ENCODE data around the gene MDC1.

MDC1 gene

GRCh38 chr6:30740540-30740870 lies 23.4 kb upstream of the MDC1 start:
- peak overlapping the region; percentile 2 for H3K4me2 ChIP-seq (ENCODE audit: low read depth, low read length, poor library complexity, severe bottlenecking)
- TF ChIP-seq CTCF (conservative IDR thresholded peaks at IDR 0.05; ENCODE audit: low read length): no peak
- TF ChIP-seq EZH2phosphoT487 (IDR thresholded peaks at IDR 0.05; ENCODE audit: borderline replicate concordance): no peak
- H4K20me1 ChIP-seq (ENCODE audit: insufficient read depth, low read length, poor library complexity, severe bottlenecking): peaks cover 24% of the 10 kb centered on the region
- H3K4me1 ChIP-seq (ENCODE audit: insufficient read depth, low read length, poor library complexity, severe bottlenecking): peaks cover 67% of the 10 kb centered on the region
- H3K27me3 ChIP-seq (ENCODE audit: insufficient read depth, low read length, poor library complexity, severe bottlenecking): no peaks in the 10 kb centered on the region
- H3F3A ChIP-seq (ENCODE audit: low read depth): peaks cover 11% of the 10 kb centered on the region
- H3K4me3 ChIP-seq (ENCODE audit: low read length, poor library complexity, severe bottlenecking): no peak overlapping the region
- no peak overlapping the region for H2AFZ ChIP-seq (ENCODE audit: low read length)
- H3K9me2 ChIP-seq (replicated peaks; ENCODE audit: low read depth, low read length): no peaks in the 10 kb centered on the region
- H3K36me3 ChIP-seq (ENCODE audit: insufficient read depth, low read length): no peaks in the 10 kb centered on the region; the same call in 1 of the 2 replicates
- peak overlapping the region; percentile 89 for H3K9ac ChIP-seq (ENCODE audit: low read depth, low read length, poor library complexity, severe bottlenecking)
- H3K9me3 ChIP-seq (ENCODE audit: insufficient read depth, low read depth, low read length): no peaks in the 10 kb centered on the region
- H3K79me2 ChIP-seq (ENCODE audit: insufficient read depth, low read length): peaks cover 50% of the 10 kb centered on the region

GRCh38 chr6:30738532-30738931 lies 21.5 kb upstream of the MDC1 start:
- Histone ChIP-seq H4K20me1 (ENCODE audit: insufficient read depth, low read length, poor library complexity, severe bottlenecking) (peaks cover 22% of the 10 kb centered on the region), H3K9me2 (replicated peaks; ENCODE audit: low read depth, low read length) (no peaks in the 10 kb centered on the region), H3K79me2 (ENCODE audit: insufficient read depth, low read length) (peaks cover 51% of the 10 kb centered on the region), H3K36me3 (ENCODE audit: insufficient read depth, low read length) (no peaks in the 10 kb centered on the region; the same call in 1 of the 2 replicates), H3K9ac (ENCODE audit: low read depth, low read length, poor library complexity, severe bottlenecking) (peak overlapping the region; percentile 50), H2AFZ (ENCODE audit: low read length) (no peak overlapping the region), H3K4me3 (ENCODE audit: low read length, poor library complexity, severe bottlenecking) (peak overlapping the region; percentile 46), H3K4me2 (ENCODE audit: low read depth, low read length, poor library complexity, severe bottlenecking) (peak overlapping the region; percentile 70), H3K9me3 (ENCODE audit: insufficient read depth, low read depth, low read length) (no peaks in the 10 kb centered on the region), H3F3A (ENCODE audit: low read depth) (peaks cover 11% of the 10 kb centered on the region), H3K27me3 (ENCODE audit: insufficient read depth, low read length, poor library complexity, severe bottlenecking) (no peaks in the 10 kb centered on the region), H3K4me1 (ENCODE audit: insufficient read depth, low read length, poor library complexity, severe bottlenecking) (peaks cover 55% of the 10 kb centered on the region)
- TF ChIP-seq CTCF (conservative IDR thresholded peaks at IDR 0.05; ENCODE audit: low read length) (no peak), EZH2phosphoT487 (IDR thresholded peaks at IDR 0.05; ENCODE audit: borderline replicate concordance) (no peak)

- no peak for TF ChIP-seq CTCF (conservative IDR thresholded peaks at IDR 0.05; ENCODE audit: low read length)
- TF ChIP-seq EZH2phosphoT487 (IDR thresholded peaks at IDR 0.05; ENCODE audit: borderline replicate concordance): no peak
- Histone ChIP-seq H3K79me2 (ENCODE audit: insufficient read depth, low read length) (peaks cover 35% of the 10 kb centered on the region), H3K27me3 (ENCODE audit: insufficient read depth, low read length, poor library complexity, severe bottlenecking) (no peaks in the 10 kb centered on the region), H3K4me2 (ENCODE audit: low read depth, low read length, poor library complexity, severe bottlenecking) (no peak overlapping the region), H2AFZ (ENCODE audit: low read length) (no peak overlapping the region), H3F3A (ENCODE audit: low read depth) (peaks cover 8% of the 10 kb centered on the region; the same call in 1 of the 2 replicates), H3K4me1 (ENCODE audit: insufficient read depth, low read length, poor library complexity, severe bottlenecking) (peaks cover 38% of the 10 kb centered on the region), H3K9me2 (replicated peaks; ENCODE audit: low read depth, low read length) (no peaks in the 10 kb centered on the region), H4K20me1 (ENCODE audit: insufficient read depth, low read length, poor library complexity, severe bottlenecking) (peaks cover 8% of the 10 kb centered on the region), H3K9ac (ENCODE audit: low read depth, low read length, poor library complexity, severe bottlenecking) (no peak overlapping the region), H3K4me3 (ENCODE audit: low read length, poor library complexity, severe bottlenecking) (no peak overlapping the region), H3K9me3 (ENCODE audit: insufficient read depth, low read depth, low read length) (no peaks in the 10 kb centered on the region), H3K36me3 (ENCODE audit: insufficient read depth, low read length) (no peaks in the 10 kb centered on the region; the same call in 1 of the 2 replicates)
These were observed 18.7 kb upstream of the MDC1 start for GRCh38 chr6:30735668-30736314.

Data from Loucy (cell line).